WTC11 (cell line): ENCODE results near the gene MAP6.

ENCODE experiments used
- JUN ChIP-seq: sonication (generic); formaldehyde crosslinking; IDR thresholded peaks from 2 replicates; pipeline ENCODE4 v1.8.0; 2023; ENCODE audit warnings: mild to moderate bottlenecking, missing genetic modification reagents
- TF ChIP-seq, protein P1 (sequence below): sonication (generic); formaldehyde crosslinking; IDR thresholded peaks from 2 replicates; pipeline ENCODE4 v1.8.0; 2022; ENCODE audit warnings: missing genetic modification reagents
- TF ChIP-seq, protein P2 (sequence below): fragments of 250-450 bp; sonication (Bioruptor Pico); IDR thresholded peaks from 2 replicates; pipeline ENCODE4 v1.8.0; 2021; ENCODE audit warnings: mild to moderate bottlenecking
- TF ChIP-seq, protein P3 (sequence below): fragments of 200-600 bp; IDR thresholded peaks from 2 replicates; pipeline ENCODE4 v1.8.0; 2022; ENCODE audit warnings: antibody characterized with exemption
- TF ChIP-seq, protein P4 (sequence below): sonication (generic); formaldehyde crosslinking; IDR thresholded peaks from 2 replicates; pipeline ENCODE4 v1.8.0; 2022; ENCODE audit warnings: mild to moderate bottlenecking, missing genetic modification reagents

DNA sequence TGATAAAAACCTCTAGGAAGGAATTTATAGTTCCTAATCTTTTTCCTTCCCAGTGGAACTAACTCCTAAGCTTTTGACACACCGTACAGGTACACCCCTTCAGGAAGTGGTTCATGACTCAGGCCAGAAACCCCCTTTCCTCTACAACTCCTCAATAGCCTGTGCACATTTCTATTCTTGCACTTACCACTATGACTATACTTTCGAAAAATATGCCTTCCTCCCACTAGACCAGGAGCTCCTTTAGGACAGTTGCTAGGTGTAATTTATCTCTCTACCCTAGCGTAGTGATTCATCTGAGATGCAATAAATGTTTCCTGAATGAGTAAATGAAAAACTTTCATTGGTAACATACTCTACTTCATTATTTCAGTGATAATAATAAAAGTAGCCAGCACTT, 14.5 kb downstream of the MAP6 start:
- TF ChIP-seq JUN, result no peak
- TF ChIP-seq, protein P1, sequence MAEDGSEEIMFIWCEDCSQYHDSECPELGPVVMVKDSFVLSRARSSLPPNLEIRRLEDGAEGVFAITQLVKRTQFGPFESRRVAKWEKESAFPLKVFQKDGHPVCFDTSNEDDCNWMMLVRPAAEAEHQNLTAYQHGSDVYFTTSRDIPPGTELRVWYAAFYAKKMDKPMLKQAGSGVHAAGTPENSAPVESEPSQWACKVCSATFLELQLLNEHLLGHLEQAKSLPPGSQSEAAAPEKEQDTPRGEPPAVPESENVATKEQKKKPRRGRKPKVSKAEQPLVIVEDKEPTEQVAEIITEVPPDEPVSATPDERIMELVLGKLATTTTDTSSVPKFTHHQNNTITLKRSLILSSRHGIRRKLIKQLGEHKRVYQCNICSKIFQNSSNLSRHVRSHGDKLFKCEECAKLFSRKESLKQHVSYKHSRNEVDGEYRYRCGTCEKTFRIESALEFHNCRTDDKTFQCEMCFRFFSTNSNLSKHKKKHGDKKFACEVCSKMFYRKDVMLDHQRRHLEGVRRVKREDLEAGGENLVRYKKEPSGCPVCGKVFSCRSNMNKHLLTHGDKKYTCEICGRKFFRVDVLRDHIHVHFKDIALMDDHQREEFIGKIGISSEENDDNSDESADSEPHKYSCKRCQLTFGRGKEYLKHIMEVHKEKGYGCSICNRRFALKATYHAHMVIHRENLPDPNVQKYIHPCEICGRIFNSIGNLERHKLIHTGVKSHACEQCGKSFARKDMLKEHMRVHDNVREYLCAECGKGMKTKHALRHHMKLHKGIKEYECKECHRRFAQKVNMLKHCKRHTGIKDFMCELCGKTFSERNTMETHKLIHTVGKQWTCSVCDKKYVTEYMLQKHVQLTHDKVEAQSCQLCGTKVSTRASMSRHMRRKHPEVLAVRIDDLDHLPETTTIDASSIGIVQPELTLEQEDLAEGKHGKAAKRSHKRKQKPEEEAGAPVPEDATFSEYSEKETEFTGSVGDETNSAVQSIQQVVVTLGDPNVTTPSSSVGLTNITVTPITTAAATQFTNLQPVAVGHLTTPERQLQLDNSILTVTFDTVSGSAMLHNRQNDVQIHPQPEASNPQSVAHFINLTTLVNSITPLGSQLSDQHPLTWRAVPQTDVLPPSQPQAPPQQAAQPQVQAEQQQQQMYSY (CRISPR knock-in tag), result no peak
- TF ChIP-seq, protein P2, sequence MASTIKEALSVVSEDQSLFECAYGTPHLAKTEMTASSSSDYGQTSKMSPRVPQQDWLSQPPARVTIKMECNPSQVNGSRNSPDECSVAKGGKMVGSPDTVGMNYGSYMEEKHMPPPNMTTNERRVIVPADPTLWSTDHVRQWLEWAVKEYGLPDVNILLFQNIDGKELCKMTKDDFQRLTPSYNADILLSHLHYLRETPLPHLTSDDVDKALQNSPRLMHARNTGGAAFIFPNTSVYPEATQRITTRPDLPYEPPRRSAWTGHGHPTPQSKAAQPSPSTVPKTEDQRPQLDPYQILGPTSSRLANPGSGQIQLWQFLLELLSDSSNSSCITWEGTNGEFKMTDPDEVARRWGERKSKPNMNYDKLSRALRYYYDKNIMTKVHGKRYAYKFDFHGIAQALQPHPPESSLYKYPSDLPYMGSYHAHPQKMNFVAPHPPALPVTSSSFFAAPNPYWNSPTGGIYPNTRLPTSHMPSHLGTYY (CRISPR knock-in tag), result no peak
- TF ChIP-seq, protein P3, sequence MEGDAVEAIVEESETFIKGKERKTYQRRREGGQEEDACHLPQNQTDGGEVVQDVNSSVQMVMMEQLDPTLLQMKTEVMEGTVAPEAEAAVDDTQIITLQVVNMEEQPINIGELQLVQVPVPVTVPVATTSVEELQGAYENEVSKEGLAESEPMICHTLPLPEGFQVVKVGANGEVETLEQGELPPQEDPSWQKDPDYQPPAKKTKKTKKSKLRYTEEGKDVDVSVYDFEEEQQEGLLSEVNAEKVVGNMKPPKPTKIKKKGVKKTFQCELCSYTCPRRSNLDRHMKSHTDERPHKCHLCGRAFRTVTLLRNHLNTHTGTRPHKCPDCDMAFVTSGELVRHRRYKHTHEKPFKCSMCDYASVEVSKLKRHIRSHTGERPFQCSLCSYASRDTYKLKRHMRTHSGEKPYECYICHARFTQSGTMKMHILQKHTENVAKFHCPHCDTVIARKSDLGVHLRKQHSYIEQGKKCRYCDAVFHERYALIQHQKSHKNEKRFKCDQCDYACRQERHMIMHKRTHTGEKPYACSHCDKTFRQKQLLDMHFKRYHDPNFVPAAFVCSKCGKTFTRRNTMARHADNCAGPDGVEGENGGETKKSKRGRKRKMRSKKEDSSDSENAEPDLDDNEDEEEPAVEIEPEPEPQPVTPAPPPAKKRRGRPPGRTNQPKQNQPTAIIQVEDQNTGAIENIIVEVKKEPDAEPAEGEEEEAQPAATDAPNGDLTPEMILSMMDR, result no peak
- TF ChIP-seq, protein P4, sequence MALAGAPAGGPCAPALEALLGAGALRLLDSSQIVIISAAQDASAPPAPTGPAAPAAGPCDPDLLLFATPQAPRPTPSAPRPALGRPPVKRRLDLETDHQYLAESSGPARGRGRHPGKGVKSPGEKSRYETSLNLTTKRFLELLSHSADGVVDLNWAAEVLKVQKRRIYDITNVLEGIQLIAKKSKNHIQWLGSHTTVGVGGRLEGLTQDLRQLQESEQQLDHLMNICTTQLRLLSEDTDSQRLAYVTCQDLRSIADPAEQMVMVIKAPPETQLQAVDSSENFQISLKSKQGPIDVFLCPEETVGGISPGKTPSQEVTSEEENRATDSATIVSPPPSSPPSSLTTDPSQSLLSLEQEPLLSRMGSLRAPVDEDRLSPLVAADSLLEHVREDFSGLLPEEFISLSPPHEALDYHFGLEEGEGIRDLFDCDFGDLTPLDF (CRISPR knock-in tag), result no peak
